ENCODE data around the gene SSX2IP. TPM values are rescaled to one million over a fixed set of nuclear protein-coding genes. Genes with fewer than 3 reads are reported as not detected.
A peak's percentile ranks its signal among the peaks of the same experiment; 100 is the strongest.

Gene SSX2IP
- total RNA-seq, 1 donor from 2014 or later, result 5.4 TPM

GRCh38 chr1:84702143-84702542 lies 11.9 kb upstream of the SSX2IP start:
- intact Hi-C loops (cut with micrococcal nuclease), result no loop called here

GRCh38 chr1:84701376-84701775 lies 11.1 kb upstream of the SSX2IP start:
- no peaks in the 10 kb centered on the region for H3K36me3 Mint-ChIP-seq (ENCODE audit: low read depth)
- no peak for TF ChIP-seq CTCF (IDR thresholded peaks at IDR 0.05)
- intact Hi-C loops (cut with micrococcal nuclease), result no loop called here
- POLR2A ChIA-PET, result interaction anchor here (0.6 kb wide), 1 partner anchor 8 kb away, joined by 3 read pairs; no protein-coding TSS in a partner anchor
- no peak for DNase-seq
- CTCF ChIA-PET, result interaction anchor here (1.3 kb wide), 1 partner anchor 52 kb away, joined by 3 read pairs; no protein-coding TSS in a partner anchor
- ATAC-seq (ENCODE audit: low read depth), result no peak
- peaks cover 11% of the 10 kb centered on the region for H3K4me1 Mint-ChIP-seq
- no peak overlapping the region for H3K4me3 Mint-ChIP-seq
- H3K27me3 Mint-ChIP-seq, result peaks cover 4% of the 10 kb centered on the region
- no peaks in the 10 kb centered on the region for H3K9me3 Mint-ChIP-seq
- H3K27ac Mint-ChIP-seq, result no peak overlapping the region

More at GRCh38 chr1:84702143-84702542, 11.9 kb upstream of the SSX2IP start:
- no peaks in the 10 kb centered on the region for H3K36me3 Mint-ChIP-seq (ENCODE audit: low read depth)
- H3K9me3 Mint-ChIP-seq, result no peaks in the 10 kb centered on the region
- ATAC-seq (ENCODE audit: low read depth) (no peak), DNase-seq (no peak)
- peaks cover 11% of the 10 kb centered on the region for H3K4me1 Mint-ChIP-seq
- H3K4me3 Mint-ChIP-seq, result no peak overlapping the region
- CTCF ChIA-PET, result interaction anchor here (1.3 kb wide), 1 partner anchor 52 kb away, joined by 3 read pairs; no protein-coding TSS in a partner anchor
- POLR2A ChIA-PET, result no interaction called here
- TF ChIP-seq CTCF (IDR thresholded peaks at IDR 0.05), result no peak
- H3K27me3 Mint-ChIP-seq, result peaks cover 4% of the 10 kb centered on the region
- H3K27ac Mint-ChIP-seq, result no peak overlapping the region

- ChIA-PET POLR2A (no interaction called here), CTCF (interaction anchor here (0.7 kb wide), 1 partner anchor 25 kb away, joined by 3 read pairs; no protein-coding TSS in a partner anchor)
- Mint-ChIP-seq H3K27ac (peak overlapping the region; percentile 41), H3K9me3 (no peaks in the 10 kb centered on the region), H3K36me3 (ENCODE audit: low read depth) (no peaks in the 10 kb centered on the region), H3K27me3 (peaks cover 4% of the 10 kb centered on the region), H3K4me1 (peaks cover 11% of the 10 kb centered on the region), H3K4me3 (no peak overlapping the region)
- no peak for DNase-seq
- TF ChIP-seq CTCF (IDR thresholded peaks at IDR 0.05), result no peak
- intact Hi-C loops (cut with micrococcal nuclease), result loop anchor here (1.0 kb wide), 1 partner anchor 10 kb away; the partner anchor contains the start of gene SSX2IP
- peak; percentile 75 for ATAC-seq (ENCODE audit: low read depth)
Observed at GRCh38 chr1:84700070-84700469, 9.8 kb upstream of the SSX2IP start.

GRCh38 chr1:84698151-84699110 lies 8.2 kb upstream of the SSX2IP start:
- DNase-seq (no peak), ATAC-seq (ENCODE audit: low read depth) (no peak)
- intact Hi-C loops (cut with micrococcal nuclease), result loop anchor here (10.0 kb wide), 1 partner anchor 366 kb away; a partner anchor contains a TSS
- ChIA-PET CTCF (no interaction called here), POLR2A (no interaction called here)
- no peaks in the 10 kb centered on the region for H3K36me3 Mint-ChIP-seq (ENCODE audit: low read depth)
- H3K4me1 Mint-ChIP-seq, result peaks cover 11% of the 10 kb centered on the region
- H3K9me3 Mint-ChIP-seq, result no peaks in the 10 kb centered on the region
- no peak overlapping the region for H3K27ac Mint-ChIP-seq
- no peak overlapping the region for H3K4me3 Mint-ChIP-seq
- H3K27me3 Mint-ChIP-seq, result peaks cover 4% of the 10 kb centered on the region
- TF ChIP-seq CTCF (IDR thresholded peaks at IDR 0.05), result no peak

- Mint-ChIP-seq H3K4me1 (peaks cover 29% of the 10 kb centered on the region), H3K27me3 (no peaks in the 10 kb centered on the region), H3K4me3 (no peak overlapping the region), H3K36me3 (ENCODE audit: low read depth) (no peaks in the 10 kb centered on the region), H3K9me3 (no peaks in the 10 kb centered on the region), H3K27ac (no peak overlapping the region)
- ChIA-PET POLR2A (interaction anchor here (0.6 to 1.5 kb wide), 2 partner anchors 8 to 538 kb away, joined by 3 read pairs; no protein-coding TSS in a partner anchor), CTCF (interaction anchor here (1.4 kb wide), 1 partner anchor 30 kb away, joined by 3 read pairs; no protein-coding TSS in a partner anchor)
- ATAC-seq (ENCODE audit: low read depth), result no peak
- no peak for DNase-seq
- intact Hi-C loops (cut with micrococcal nuclease), result loop anchor here (5.0 to 10.0 kb wide), 2 partner anchors 371 to 1014 kb away; partner anchors contain the start of gene ZNHIT6
- no peak for TF ChIP-seq CTCF (IDR thresholded peaks at IDR 0.05)
Observed at GRCh38 chr1:84693785-84694184, 3.5 kb upstream of the SSX2IP start.

Data from activated B cell treated with CpG ODN at 0.5 μM for 24 hours (primary cell).